Neural cell (in vitro differentiated cells): ENCODE data around the gene CHL1. TPM values are rescaled to one million over a fixed set of nuclear protein-coding genes. Genes with fewer than 3 reads are reported as not detected.

Source experiments
- H2AFZ ChIP-seq: fragments of 200-600, 300-800 bp; sonication (generic), shearing (Covaris generic); 2 replicates; pipeline ENCODE4 v1.6.0; 2014; ENCODE audit warnings: low read depth, mild to moderate bottlenecking, antibody characterized with exemption, low read length, moderate library complexity
- H3F3A ChIP-seq: fragments of 200-600 bp; shearing (Covaris generic); 2 replicates; pipeline ENCODE4 v1.6.1; 2016; ENCODE audit warnings: mild to moderate bottlenecking, moderate library complexity, mixed read lengths, antibody characterized with exemption, low read length; ENCODE audit not compliant: insufficient read depth, poor library complexity, severe bottlenecking
- H3K27ac ChIP-seq: fragments of 200-600, 300-800 bp; sonication (generic), shearing (Covaris generic); 2 replicates; pipeline ENCODE4 v1.5.1; 2014; ENCODE audit warnings: mild to moderate bottlenecking, low read length, moderate library complexity
- H3K27me3 ChIP-seq: fragments of 300-800, 200-600 bp; sonication (generic), shearing (Covaris generic); 2 replicates; pipeline ENCODE4 v1.6.0; 2014; ENCODE audit warnings: mild to moderate bottlenecking, low read depth, low read length, moderate library complexity; ENCODE audit not compliant: insufficient read depth
- H3K36me3 ChIP-seq: fragments of 300-800, 200-600 bp; sonication (generic), shearing (Covaris generic); 2 replicates; pipeline ENCODE4 v1.5.1; 2014; ENCODE audit warnings: mild to moderate bottlenecking, antibody characterized with exemption, low read length, moderate library complexity; ENCODE audit not compliant: insufficient read depth
- H3K4me2 ChIP-seq: fragments of 300-800, 200-600 bp; sonication (generic), shearing (Covaris generic); 2 replicates; pipeline ENCODE4 v1.6.0; 2014; ENCODE audit warnings: mild to moderate bottlenecking, low read length
- H3K4me3 ChIP-seq: fragments of 300-800, 200-600 bp; sonication (generic), shearing (Covaris generic); 2 replicates; pipeline ENCODE4 v1.5.1; 2014; ENCODE audit warnings: mild to moderate bottlenecking, low read length, moderate library complexity
- H3K79me2 ChIP-seq: fragments of 200-600 bp; shearing (Covaris generic); replicated peaks from 2 replicates; pipeline ENCODE4 v1.6.0; 2014; ENCODE audit warnings: mild to moderate bottlenecking, low read length, moderate library complexity; ENCODE audit not compliant: insufficient read depth
- H3K9ac ChIP-seq: fragments of 300-800, 200-600 bp; sonication (generic), shearing (Covaris generic); 2 replicates; pipeline ENCODE4 v1.6.1; 2016; ENCODE audit warnings: mild to moderate bottlenecking, low read length, mixed read lengths
- H3K9me2 ChIP-seq: fragments of 200-600 bp; shearing (Covaris generic); 2 replicates; pipeline ENCODE4 v1.6.1; 2016; ENCODE audit warnings: mild to moderate bottlenecking, low read length, mixed read lengths; ENCODE audit not compliant: insufficient read depth
- H3K9me3 ChIP-seq: fragments of 200-600, 300-800 bp; sonication (generic), shearing (Covaris generic); 2 replicates; pipeline ENCODE4 v1.6.1; 2016; ENCODE audit warnings: mild to moderate bottlenecking, mixed run types, low read length, moderate library complexity, mixed read lengths
- H4K20me1 ChIP-seq: fragments of 200-600 bp; shearing (Covaris generic); 2 replicates; pipeline ENCODE4 v1.6.1; 2016; ENCODE audit warnings: mild to moderate bottlenecking, mixed run types; ENCODE audit not compliant: insufficient read depth
- CTCF ChIP-seq: fragments of 450-650 bp; IDR thresholded peaks from 2 replicates; pipeline ENCODE4 v1.5.1; 2014; ENCODE audit warnings: antibody characterized with exemption, mild to moderate bottlenecking, moderate library complexity; ENCODE audit not compliant: poor library complexity, severe bottlenecking
- EP300 ChIP-seq: fragments of 450-650 bp; conservative IDR thresholded peaks from 2 replicates; pipeline ENCODE4 v1.6.1; 2014; ENCODE audit warnings: antibody characterized with exemption, mild to moderate bottlenecking, moderate library complexity; ENCODE audit not compliant: poor library complexity, severe bottlenecking
- EZH2 ChIP-seq: fragments of 200-600, 300-800 bp; shearing (Covaris generic), sonication (generic); IDR thresholded peaks from 2 replicates; pipeline ENCODE4 v1.6.1; 2014; ENCODE audit warnings: antibody characterized with exemption, low read length, borderline replicate concordance, mild to moderate bottlenecking; ENCODE audit not compliant: insufficient read depth, poor library complexity, severe bottlenecking
- MXI1 ChIP-seq: fragments of 450-650 bp; conservative IDR thresholded peaks from 2 replicates; pipeline ENCODE4 v1.6.1; 2014; ENCODE audit warnings: antibody characterized with exemption, mild to moderate bottlenecking; ENCODE audit not compliant: poor library complexity, severe bottlenecking
- POLR2AphosphoS5 ChIP-seq: IDR thresholded peaks from 2 replicates; pipeline ENCODE4 v1.6.1; 2012
- RAD21 ChIP-seq: fragments of 450-650 bp; conservative IDR thresholded peaks from 2 replicates; pipeline ENCODE4 v1.6.1; 2014; ENCODE audit warnings: antibody characterized with exemption, mild to moderate bottlenecking, moderate library complexity
- REST ChIP-seq: IDR thresholded peaks from 2 replicates; pipeline ENCODE4 v1.6.1; 2012; ENCODE audit warnings: borderline replicate concordance
- SMC3 ChIP-seq: fragments of 450-650 bp; conservative IDR thresholded peaks from 2 replicates; pipeline ENCODE4 v1.6.1; 2014; ENCODE audit warnings: antibody characterized with exemption, mild to moderate bottlenecking, moderate library complexity; ENCODE audit not compliant: poor library complexity
- TAF1 ChIP-seq: IDR thresholded peaks from 2 replicates; pipeline ENCODE4 v1.6.1; 2012; ENCODE audit warnings: low read depth
- polyA plus RNA-seq: library from polyadenylated mRNA; depleted of rRNA; stranded (reverse); fragments of >200 nt; gene quantifications from 2 replicates; pipeline ENCODE4 v1.2.3, GENCODE V29; 2014

Gene CHL1
- polyA plus RNA-seq, 1 donor from 2014 or later, result 199 TPM

- Histone ChIP-seq H3K36me3 (no peaks in the 10 kb centered on the region), H3F3A (peaks cover 3% of the 10 kb centered on the region), H3K4me3 (peak overlapping the region; percentile 59), H3K4me2 (peak overlapping the region; percentile 53), H3K27ac (peak overlapping the region; percentile 76), H3K9me2 (no peaks in the 10 kb centered on the region), H4K20me1 (no peaks in the 10 kb centered on the region), H3K27me3 (no peaks in the 10 kb centered on the region), H2AFZ (no peak overlapping the region), H3K9me3 (no peaks in the 10 kb centered on the region), H3K9ac (peak overlapping the region; percentile 43), H3K79me2 (no peaks in the 10 kb centered on the region)
- TF ChIP-seq CTCF (no peak), EZH2 (no peak), MXI1 (no peak), TAF1 (no peak), REST (no peak), POLR2AphosphoS5 (no peak), SMC3 (no peak), EP300 (no peak), RAD21 (no peak)
Observed at GRCh38 chr3:458124-458523, 261.6 kb downstream of the CHL1 start.

GRCh38 chr3:458653-459310, 262.2 kb downstream of the CHL1 start:
- peak overlapping the region; percentile 53 for H3K4me2 ChIP-seq

More at GRCh38 chr3:458653-459310, 262.2 kb downstream of the CHL1 start:
- H3K9me2 ChIP-seq, result no peaks in the 10 kb centered on the region
- H3K79me2 ChIP-seq, result no peaks in the 10 kb centered on the region
- TF ChIP-seq RAD21, result peak; percentile 19
- TF ChIP-seq EP300, result peak; percentile 87
- no peak for TF ChIP-seq TAF1
- peak; percentile 71 for TF ChIP-seq POLR2AphosphoS5
- peak; percentile 78 for TF ChIP-seq REST
- TF ChIP-seq SMC3, result no peak
- peak; percentile 82 for TF ChIP-seq MXI1
- H3K4me3 ChIP-seq, result peak overlapping the region; percentile 59
- no peaks in the 10 kb centered on the region for H3K27me3 ChIP-seq
- no peaks in the 10 kb centered on the region for H3K9me3 ChIP-seq
- H3F3A ChIP-seq, result peaks cover 3% of the 10 kb centered on the region
- no peaks in the 10 kb centered on the region for H4K20me1 ChIP-seq
- no peaks in the 10 kb centered on the region for H3K36me3 ChIP-seq
- H2AFZ ChIP-seq, result no peak overlapping the region
- H3K9ac ChIP-seq, result peak overlapping the region; percentile 43
- peak overlapping the region; percentile 76 for H3K27ac ChIP-seq
